Keratinocyte (primary cell): ENCODE data around the gene SMURF1. TPM values are rescaled to one million over a fixed set of nuclear protein-coding genes. Genes with fewer than 3 reads are reported as not detected.

Experiments
- DNase-seq: peaks from one replicate; pipeline ENCODE4 v3.0.0-alpha.2; 2011; ENCODE audit warnings: low read depth, missing footprints, low spot score
- FAIRE-seq: peaks from 2 replicates; lab custom pipeline; 2011; peaks lifted over from hg19 to GRCh38; lab: Jason Lieb, UNC
- H2AFZ ChIP-seq: 2 replicates; pipeline ENCODE4 v1.6.0; 2012; ENCODE audit warnings: low read length, control low read depth, inconsistent platforms; ENCODE audit not compliant: control insufficient read depth
- H3K27ac ChIP-seq: 2 replicates; pipeline ENCODE4 v1.5.1; 2011; ENCODE audit warnings: low read length; ENCODE audit not compliant: control insufficient read depth, insufficient read depth
- H3K27me3 ChIP-seq: 3 replicates; pipeline ENCODE4 v1.6.0; 2011; ENCODE audit warnings: low read length; ENCODE audit not compliant: control insufficient read depth, insufficient read depth; ENCODE audit errors: extremely low read depth
- H3K36me3 ChIP-seq, 2 experiments: 2 replicates in 1 of 2; 3 replicates in 1 of 2; pipeline ENCODE4 v1.5.1; 2011; ENCODE audit warnings: low read length in 2 of 2, mild to moderate bottlenecking in 1 of 2; ENCODE audit not compliant: control insufficient read depth in 2 of 2, insufficient read depth in 2 of 2; ENCODE audit errors: extremely low read depth in 1 of 2
- H3K4me1 ChIP-seq: 3 replicates; pipeline ENCODE4 v1.5.1; 2011; ENCODE audit warnings: low read length; ENCODE audit not compliant: control insufficient read depth, insufficient read depth; ENCODE audit errors: extremely low read depth
- H3K4me2 ChIP-seq: 3 replicates; pipeline ENCODE4 v1.6.0; 2011; ENCODE audit warnings: low read depth, low read length; ENCODE audit not compliant: control insufficient read depth, insufficient read depth; ENCODE audit errors: extremely low read depth
- H3K4me3 ChIP-seq, 3 experiments: fragments of 200-600 bp in 1 of 3; sonication (generic) in 1 of 3; 2 replicates in 2 of 3; 3 replicates in 1 of 3; pipeline ENCODE4 v1.5.1; 2011 to 2016; ENCODE audit warnings: low read length in 3 of 3, mild to moderate bottlenecking in 3 of 3, control low read depth in 2 of 3, inconsistent platforms in 1 of 3, low read depth in 1 of 3, mixed read lengths in 1 of 3, mixed run types in 1 of 3, moderate library complexity in 1 of 3; ENCODE audit not compliant: control insufficient read depth in 2 of 3, insufficient read depth in 2 of 3; ENCODE audit errors: extremely low read depth in 1 of 3
- H3K79me2 ChIP-seq: 2 replicates; pipeline ENCODE4 v1.6.0; 2012; ENCODE audit warnings: low read length; ENCODE audit not compliant: control insufficient read depth, insufficient read depth
- H3K9ac ChIP-seq: 3 replicates; pipeline ENCODE4 v1.6.0; 2011; ENCODE audit warnings: low read length; ENCODE audit not compliant: control insufficient read depth, insufficient read depth; ENCODE audit errors: extremely low read depth
- H3K9me1 ChIP-seq: 3 replicates; pipeline ENCODE4 v1.6.0; 2011; ENCODE audit warnings: low read length; ENCODE audit not compliant: control insufficient read depth, insufficient read depth; ENCODE audit errors: extremely low read depth
- H3K9me3 ChIP-seq: 2 replicates; pipeline ENCODE4 v1.5.1; 2012; ENCODE audit warnings: low read depth, low read length; ENCODE audit not compliant: control insufficient read depth
- H4K20me1 ChIP-seq: 3 replicates; pipeline ENCODE4 v1.6.0; 2011; ENCODE audit warnings: low read length; ENCODE audit not compliant: control insufficient read depth, insufficient read depth; ENCODE audit errors: extremely low read depth
- EZH2 ChIP-seq: IDR thresholded peaks from one replicate; pipeline ENCODE4 v1.6.1; 2012; ENCODE audit warnings: inconsistent platforms, mild to moderate bottlenecking, low read length, moderate library complexity
- dilution Hi-C: fragments of 300-500 bp; cut with MboI; formaldehyde crosslinking; loops from one replicate; pipeline ENCODE4 v1.7.0; 2020; ENCODE audit warnings: low sequenced_read_pairs; ENCODE audit not compliant: extremely low pct_ligation_motif_present
- polyA plus RNA-seq, 5 experiments: library from polyadenylated mRNA; depleted of rRNA in 3 of 5; stranded (reverse) in 3 of 5; stranded (forward) in 1 of 5; unstranded in 1 of 5; fragments of >200 nt; gene quantifications; 1 replicate in 1 of 5; 2 replicates in 3 of 5; 3 replicates in 1 of 5; pipeline versions ENCODE4 v1.2.1 to v1.2.3, GENCODE V29; 2011 to 2012; ENCODE audit warnings: missing spikeins in 2 of 5, low read depth in 1 of 5, low replicate concordance in 1 of 5
- TF ChIP-seq, protein P1 (sequence below), 3 experiments: IDR thresholded peaks in 1 of 3; conservative IDR thresholded peaks in 1 of 3; optimal IDR thresholded peaks in 1 of 3; 2 replicates in 2 of 3; 3 replicates in 1 of 3; pipeline versions ENCODE3 to v1.5.1; 2011; ENCODE audit warnings: low read length in 3 of 3, mild to moderate bottlenecking in 3 of 3, moderate library complexity in 2 of 3, control low read depth in 1 of 3, inconsistent platforms in 1 of 3; ENCODE audit not compliant: insufficient read depth in 2 of 3; ENCODE audit errors: extremely low read depth in 1 of 3

Gene SMURF1
- polyA plus RNA-seq, 1 donor (not counting 4 experiments of a cell fraction or from before 2014, with no cell fraction given) = 22.2 TPM

DNA sequence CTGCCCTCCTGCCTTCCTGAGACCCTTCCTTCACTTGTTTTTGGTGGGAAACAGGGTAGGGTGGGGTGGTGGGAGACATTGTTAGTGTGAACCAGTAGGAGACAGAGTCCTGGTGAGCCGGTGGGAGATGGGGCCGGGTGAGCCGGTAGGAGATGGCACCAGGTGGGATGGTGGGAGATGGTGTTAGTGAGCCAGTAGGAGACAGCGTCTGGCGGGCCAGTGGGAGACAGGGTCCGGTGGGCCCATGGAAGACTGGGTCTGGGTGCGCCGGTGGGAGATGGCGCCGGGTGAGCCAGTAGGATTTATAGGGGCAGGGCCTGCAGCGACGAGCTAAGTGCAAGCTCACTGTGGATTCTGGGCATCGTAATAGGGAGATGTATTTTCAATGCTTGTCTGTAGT lies 148.8 kb downstream of the SMURF1 start:
- peaks cover 24 to 28% of the 10 kb centered on the region in 2 experiments for H3K36me3 ChIP-seq
- no peak for DNase-seq

DNA sequence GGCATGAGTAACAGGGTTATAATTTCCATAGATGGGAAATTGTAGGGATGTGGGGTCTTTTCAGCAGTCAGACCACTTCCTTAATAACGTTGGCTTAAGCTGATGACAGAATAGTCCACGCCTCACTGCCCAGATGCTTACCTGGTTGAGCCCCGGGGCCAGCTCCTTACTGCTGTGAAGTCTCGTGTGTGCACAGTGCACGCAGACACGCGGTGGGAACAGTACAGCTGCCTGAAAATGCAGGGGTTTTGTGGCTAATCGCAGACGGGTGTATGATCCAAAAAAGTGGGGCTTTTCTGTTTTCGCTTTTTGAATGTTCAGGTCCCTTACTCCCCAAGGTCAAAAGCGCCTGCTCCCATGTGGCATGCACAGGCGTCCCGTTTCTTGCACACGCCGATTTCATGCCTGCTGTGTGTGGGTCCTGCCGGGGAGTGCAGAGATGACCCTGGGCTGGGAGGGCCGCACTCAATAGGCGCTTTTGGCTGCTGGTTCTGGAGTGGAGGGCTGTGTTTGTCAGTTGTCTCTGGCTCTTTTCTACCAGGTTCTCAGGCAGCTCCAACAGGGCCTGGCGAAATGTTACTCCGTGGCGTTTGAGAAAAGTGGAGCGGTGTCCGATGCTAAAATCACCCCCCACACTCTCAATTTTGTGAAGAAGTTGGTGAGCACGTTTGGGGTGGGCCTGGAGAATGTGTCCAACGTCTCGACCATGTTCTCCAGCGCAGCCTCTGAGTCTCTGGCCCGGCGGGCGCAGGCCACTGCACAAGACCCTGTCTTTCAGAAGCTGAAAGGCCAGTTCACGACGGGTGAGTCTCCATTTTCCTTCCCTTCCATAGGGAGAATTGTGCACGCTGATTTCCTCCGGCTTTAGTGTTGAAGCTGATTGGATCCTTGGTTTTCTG lies 149.6 kb downstream of the SMURF1 start:
- no peak for FAIRE-seq
- no peaks in the 10 kb centered on the region for H3K9me1 ChIP-seq
- H3K4me3 ChIP-seq = no peak overlapping the region
- no peak overlapping the region for H3K4me2 ChIP-seq
- no peak overlapping the region for H3K27ac ChIP-seq
- TF ChIP-seq, protein P1, sequence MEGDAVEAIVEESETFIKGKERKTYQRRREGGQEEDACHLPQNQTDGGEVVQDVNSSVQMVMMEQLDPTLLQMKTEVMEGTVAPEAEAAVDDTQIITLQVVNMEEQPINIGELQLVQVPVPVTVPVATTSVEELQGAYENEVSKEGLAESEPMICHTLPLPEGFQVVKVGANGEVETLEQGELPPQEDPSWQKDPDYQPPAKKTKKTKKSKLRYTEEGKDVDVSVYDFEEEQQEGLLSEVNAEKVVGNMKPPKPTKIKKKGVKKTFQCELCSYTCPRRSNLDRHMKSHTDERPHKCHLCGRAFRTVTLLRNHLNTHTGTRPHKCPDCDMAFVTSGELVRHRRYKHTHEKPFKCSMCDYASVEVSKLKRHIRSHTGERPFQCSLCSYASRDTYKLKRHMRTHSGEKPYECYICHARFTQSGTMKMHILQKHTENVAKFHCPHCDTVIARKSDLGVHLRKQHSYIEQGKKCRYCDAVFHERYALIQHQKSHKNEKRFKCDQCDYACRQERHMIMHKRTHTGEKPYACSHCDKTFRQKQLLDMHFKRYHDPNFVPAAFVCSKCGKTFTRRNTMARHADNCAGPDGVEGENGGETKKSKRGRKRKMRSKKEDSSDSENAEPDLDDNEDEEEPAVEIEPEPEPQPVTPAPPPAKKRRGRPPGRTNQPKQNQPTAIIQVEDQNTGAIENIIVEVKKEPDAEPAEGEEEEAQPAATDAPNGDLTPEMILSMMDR (optimal IDR thresholded peaks at IDR 0.05 in 1 of 3, IDR thresholded peaks at IDR 0.05 in 1 of 3, conservative IDR thresholded peaks at IDR 0.05 in 1 of 3; ENCODE audit: extremely low read depth in 1 of 3, insufficient read depth in 2 of 3, low read length in 3 of 3) = no peak
- TF ChIP-seq EZH2 = no peak
- no peak for DNase-seq
- H3K36me3 ChIP-seq = peaks cover 25 to 28% of the 10 kb centered on the region in 2 experiments
- H3K9ac ChIP-seq = no peak overlapping the region
- no peaks in the 10 kb centered on the region for H3K4me1 ChIP-seq
- H4K20me1 ChIP-seq = no peaks in the 10 kb centered on the region
- dilution Hi-C loops = no loop called here
- H3K79me2 ChIP-seq = no peaks in the 10 kb centered on the region
- H2AFZ ChIP-seq = no peak overlapping the region
- H3K27me3 ChIP-seq = no peaks in the 10 kb centered on the region
- no peaks in the 10 kb centered on the region for H3K9me3 ChIP-seq

More for the DNA sequence above, 148.8 kb downstream of the SMURF1 start:
- Histone ChIP-seq H3K27me3 (no peaks in the 10 kb centered on the region), H3K9me3 (no peaks in the 10 kb centered on the region), H3K9ac (no peak overlapping the region), H3K27ac (no peak overlapping the region), H3K4me2 (no peak overlapping the region), H4K20me1 (no peaks in the 10 kb centered on the region), H2AFZ (no peak overlapping the region), H3K4me1 (no peaks in the 10 kb centered on the region), H3K79me2 (no peaks in the 10 kb centered on the region), H3K9me1 (no peaks in the 10 kb centered on the region), H3K4me3 (no peak overlapping the region)
- dilution Hi-C loops = no loop called here
- FAIRE-seq = no peak
- TF ChIP-seq EZH2 = no peak
- TF ChIP-seq, protein P1 (optimal IDR thresholded peaks at IDR 0.05 in 1 of 3, IDR thresholded peaks at IDR 0.05 in 1 of 3, conservative IDR thresholded peaks at IDR 0.05 in 1 of 3; ENCODE audit: extremely low read depth in 1 of 3, insufficient read depth in 2 of 3, low read length in 3 of 3) = no peak
